K562 (cell line): ENCODE data around the gene MADCAM1. TPM values are rescaled to one million over a fixed set of nuclear protein-coding genes. Genes with fewer than 3 reads are reported as not detected.

Experiments
- BDP1 ChIP-seq: IDR thresholded peaks from 3 replicates; pipeline ENCODE4 v1.6.1; 2011; ENCODE audit not compliant: insufficient read length, insufficient read depth
- CC2D1A ChIP-seq: fragments of 450-650 bp; IDR thresholded peaks from 2 replicates; pipeline ENCODE4 v1.6.1; 2017; ENCODE audit warnings: mild to moderate bottlenecking
- ETV1 ChIP-seq: fragments of 450-650 bp; conservative IDR thresholded peaks from 2 replicates; pipeline ENCODE4 v1.6.1; 2016; ENCODE audit warnings: missing genetic modification characterization, control low read depth, low read depth, missing compliant biosample characterization
- FOXP1 ChIP-seq: sonication (generic); formaldehyde crosslinking; IDR thresholded peaks from 2 replicates; pipeline ENCODE4 v1.8.0; 2022; ENCODE audit warnings: mild to moderate bottlenecking, missing genetic modification reagents
- GATAD2A ChIP-seq: fragments of 450-650 bp; IDR thresholded peaks from 2 replicates; pipeline ENCODE4 v1.6.1; 2017
- HDAC6 ChIP-seq: IDR thresholded peaks from 2 replicates; pipeline ENCODE4 v1.6.1; 2012; ENCODE audit warnings: low read depth, mild to moderate bottlenecking, control low read depth, inconsistent platforms, low read length, moderate library complexity
- KLF13 ChIP-seq: fragments of 450-650 bp; IDR thresholded peaks from 2 replicates; pipeline ENCODE4 v1.6.1; 2016; ENCODE audit warnings: missing genetic modification characterization, low read depth, mild to moderate bottlenecking, missing compliant biosample characterization, moderate library complexity, borderline replicate concordance
- MAZ ChIP-seq, 2 experiments: fragments of 450-650 bp in 1 of 2; sonication (generic) in 1 of 2; formaldehyde crosslinking; IDR thresholded peaks in 1 of 2; conservative IDR thresholded peaks in 1 of 2; 2 replicates each; pipeline versions ENCODE4 v1.4.0 to v1.5.0; 2020; ENCODE audit warnings: mild to moderate bottlenecking in 1 of 2, missing genetic modification reagents in 1 of 2
- MTA2 ChIP-seq: fragments of 450-650 bp; IDR thresholded peaks from 2 replicates; pipeline ENCODE4 v1.6.1; 2016; ENCODE audit warnings: low read depth
- PREB ChIP-seq: sonication (generic); formaldehyde crosslinking; IDR thresholded peaks from 2 replicates; pipeline ENCODE4 v1.8.1; 2023; ENCODE audit warnings: mild to moderate bottlenecking, missing genetic modification reagents
- TAF15 ChIP-seq: fragments of 200-400 bp; formaldehyde crosslinking; IDR thresholded peaks from 2 replicates; pipeline ENCODE4 v1.6.1; 2017; ENCODE audit warnings: mild to moderate bottlenecking, low read depth, low read length, moderate library complexity
- ZC3H4 ChIP-seq: sonication (generic); formaldehyde crosslinking; IDR thresholded peaks from 2 replicates; pipeline ENCODE4 v1.9.0; 2021; ENCODE audit warnings: missing genetic modification reagents, borderline replicate concordance
- ZNF589 ChIP-seq: fragments of 200-800 bp; sonication (Bioruptor generic); IDR thresholded peaks from 2 replicates; pipeline ENCODE4 v1.6.1; 2016; ENCODE audit warnings: low read depth, missing genetic modification characterization, missing compliant biosample characterization
- polyA plus RNA-seq, 8 experiments: library from polyadenylated mRNA; depleted of rRNA in 4 of 8; stranded (reverse) in 5 of 8; unstranded in 3 of 8; fragments of >200 nt; fragmentation: Nextera tagmentation in 2 of 8; fragmentation: Illumina TruSeq in 1 of 8; extraction: Ambion mirVana in 2 of 8; extraction: Trizol in 1 of 8; gene quantifications; 2 replicates each; pipeline versions ENCODE4 v1.2.1 to v1.2.3, GENCODE V29; 2011 to 2014; ENCODE audit warnings: inconsistent platforms in 1 of 8, missing spikeins in 1 of 8
- total RNA-seq, 7 experiments: library from RNA; depleted of rRNA in 6 of 7; stranded (reverse); fragments of >200 nt in 6 of 7; fragmentation: Illumina TruSeq in 2 of 7; extraction: Trizol in 2 of 7; gene quantifications; 2 replicates each; pipeline versions ENCODE4 v1.2.1 to v1.2.3, GENCODE V29; 2011 to 2021; ENCODE audit warnings: low replicate concordance in 1 of 7
- TF ChIP-seq, protein P1 (sequence below), 2 experiments: fragments of 200-800 bp in 1 of 2; sonication (Bioruptor generic) in 1 of 2; sonication (generic) in 1 of 2; formaldehyde crosslinking in 1 of 2; IDR thresholded peaks in 1 of 2; conservative IDR thresholded peaks in 1 of 2; 2 replicates each; pipeline versions ENCODE4 v1.5.0 to v1.6.1; 2016 to 2020; ENCODE audit warnings: missing compliant biosample characterization in 1 of 2, missing genetic modification characterization in 1 of 2, missing genetic modification reagents in 1 of 2
- TF ChIP-seq, protein P2 (sequence below): sonication (generic); formaldehyde crosslinking; IDR thresholded peaks from 2 replicates; pipeline ENCODE4 v1.8.0; 2022; ENCODE audit warnings: mild to moderate bottlenecking, missing genetic modification reagents
- TF ChIP-seq, protein P3 (sequence below): fragments of 250-450 bp; sonication (Bioruptor Pico); IDR thresholded peaks from 2 replicates; pipeline ENCODE4 v1.4.0; 2020

MADCAM1 gene
- total and polyA plus RNA-seq, 9 of the 15 experiments (the other 6 are each of a cell fraction or from before 2014, with no cell fraction given), result 0.09 to 0.36 (median 0.09) TPM; not detected in 6

DNA sequence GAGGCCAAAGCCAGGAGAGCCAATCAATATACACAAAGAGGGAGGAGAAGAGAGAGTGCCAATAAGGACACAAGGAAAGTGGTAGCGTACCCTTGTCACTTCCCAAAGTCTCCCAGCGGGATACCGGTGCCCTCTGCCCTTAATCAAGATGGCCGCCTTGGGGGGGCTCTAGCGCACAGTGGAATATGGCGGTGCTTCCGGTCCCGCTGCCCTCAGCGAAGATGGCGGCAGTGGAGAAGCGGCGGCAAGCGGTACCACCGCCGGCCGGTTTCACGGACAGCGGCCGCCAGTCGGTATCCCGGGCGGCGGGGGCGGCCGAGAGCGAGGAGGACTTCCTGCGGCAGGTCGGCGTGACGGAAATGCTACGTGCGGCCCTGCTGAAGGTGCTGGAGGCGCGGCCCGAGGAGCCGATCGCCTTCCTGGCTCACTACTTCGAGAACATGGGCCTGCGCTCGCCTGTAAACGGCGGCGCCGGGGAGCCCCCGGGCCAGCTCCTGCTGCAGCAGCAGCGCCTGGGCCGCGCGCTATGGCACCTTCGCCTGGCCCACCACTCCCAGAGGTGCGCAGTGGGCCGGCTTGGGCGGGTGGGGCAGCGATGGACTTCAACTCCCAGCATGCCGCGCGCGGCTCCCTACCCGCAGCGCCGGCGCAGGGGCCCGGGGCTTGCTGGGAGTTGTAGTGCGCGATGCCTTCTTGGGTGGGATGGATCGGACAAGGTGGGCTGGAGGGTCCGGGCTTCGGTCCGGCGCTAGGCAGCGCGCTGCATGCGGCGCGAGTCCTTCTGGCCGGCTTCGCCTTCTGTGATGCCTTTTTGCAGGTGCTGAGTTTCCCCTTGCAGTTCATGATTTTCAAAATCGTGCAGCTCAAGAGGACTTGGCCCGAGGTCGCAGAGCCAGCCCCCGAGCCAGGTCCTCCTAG, 11.3 kb downstream of the MADCAM1 start, which contains the start of gene TPGS1 (continued):
- TF ChIP-seq MAZ (CRISPR knock-in tag; conservative IDR thresholded peaks at IDR 0.05 in 1 of 2, IDR thresholded peaks at IDR 0.05 in 1 of 2) (peak; percentile 74 to 80), BDP1 (no peak), FOXP1 (CRISPR knock-in tag) (peak; percentile 64; the same call in 1 of the 2 replicates), ZC3H4 (CRISPR knock-in tag) (no peak), ZNF589 (CRISPR knock-in tag) (no peak), HDAC6 (no peak), PREB (CRISPR knock-in tag) (no peak), KLF13 (tag) (no peak), ETV1 (tag) (peak; percentile 92), GATAD2A (no peak), CC2D1A (no peak), MTA2 (no peak), TAF15 (no peak)
- TF ChIP-seq, protein P1, sequence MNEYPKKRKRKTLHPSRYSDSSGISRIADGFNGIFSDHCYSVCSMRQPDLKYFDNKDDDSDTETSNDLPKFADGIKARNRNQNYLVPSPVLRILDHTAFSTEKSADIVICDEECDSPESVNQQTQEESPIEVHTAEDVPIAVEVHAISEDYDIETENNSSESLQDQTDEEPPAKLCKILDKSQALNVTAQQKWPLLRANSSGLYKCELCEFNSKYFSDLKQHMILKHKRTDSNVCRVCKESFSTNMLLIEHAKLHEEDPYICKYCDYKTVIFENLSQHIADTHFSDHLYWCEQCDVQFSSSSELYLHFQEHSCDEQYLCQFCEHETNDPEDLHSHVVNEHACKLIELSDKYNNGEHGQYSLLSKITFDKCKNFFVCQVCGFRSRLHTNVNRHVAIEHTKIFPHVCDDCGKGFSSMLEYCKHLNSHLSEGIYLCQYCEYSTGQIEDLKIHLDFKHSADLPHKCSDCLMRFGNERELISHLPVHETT (CRISPR knock-in tag; conservative IDR thresholded peaks at IDR 0.05 in 1 of 2, IDR thresholded peaks at IDR 0.05 in 1 of 2), result peak in 1 of 2 experiments; percentile 97; a peak in 2 of 4 replicates
- TF ChIP-seq, protein P2, sequence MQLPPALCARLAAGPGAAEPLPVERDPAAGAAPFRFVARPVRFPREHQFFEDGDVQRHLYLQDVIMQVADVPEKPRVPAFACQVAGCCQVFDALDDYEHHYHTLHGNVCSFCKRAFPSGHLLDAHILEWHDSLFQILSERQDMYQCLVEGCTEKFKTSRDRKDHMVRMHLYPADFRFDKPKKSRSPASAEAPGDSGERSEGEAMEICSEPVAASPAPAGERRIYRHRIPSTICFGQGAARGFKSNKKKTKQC, result no peak
- TF ChIP-seq, protein P3, sequence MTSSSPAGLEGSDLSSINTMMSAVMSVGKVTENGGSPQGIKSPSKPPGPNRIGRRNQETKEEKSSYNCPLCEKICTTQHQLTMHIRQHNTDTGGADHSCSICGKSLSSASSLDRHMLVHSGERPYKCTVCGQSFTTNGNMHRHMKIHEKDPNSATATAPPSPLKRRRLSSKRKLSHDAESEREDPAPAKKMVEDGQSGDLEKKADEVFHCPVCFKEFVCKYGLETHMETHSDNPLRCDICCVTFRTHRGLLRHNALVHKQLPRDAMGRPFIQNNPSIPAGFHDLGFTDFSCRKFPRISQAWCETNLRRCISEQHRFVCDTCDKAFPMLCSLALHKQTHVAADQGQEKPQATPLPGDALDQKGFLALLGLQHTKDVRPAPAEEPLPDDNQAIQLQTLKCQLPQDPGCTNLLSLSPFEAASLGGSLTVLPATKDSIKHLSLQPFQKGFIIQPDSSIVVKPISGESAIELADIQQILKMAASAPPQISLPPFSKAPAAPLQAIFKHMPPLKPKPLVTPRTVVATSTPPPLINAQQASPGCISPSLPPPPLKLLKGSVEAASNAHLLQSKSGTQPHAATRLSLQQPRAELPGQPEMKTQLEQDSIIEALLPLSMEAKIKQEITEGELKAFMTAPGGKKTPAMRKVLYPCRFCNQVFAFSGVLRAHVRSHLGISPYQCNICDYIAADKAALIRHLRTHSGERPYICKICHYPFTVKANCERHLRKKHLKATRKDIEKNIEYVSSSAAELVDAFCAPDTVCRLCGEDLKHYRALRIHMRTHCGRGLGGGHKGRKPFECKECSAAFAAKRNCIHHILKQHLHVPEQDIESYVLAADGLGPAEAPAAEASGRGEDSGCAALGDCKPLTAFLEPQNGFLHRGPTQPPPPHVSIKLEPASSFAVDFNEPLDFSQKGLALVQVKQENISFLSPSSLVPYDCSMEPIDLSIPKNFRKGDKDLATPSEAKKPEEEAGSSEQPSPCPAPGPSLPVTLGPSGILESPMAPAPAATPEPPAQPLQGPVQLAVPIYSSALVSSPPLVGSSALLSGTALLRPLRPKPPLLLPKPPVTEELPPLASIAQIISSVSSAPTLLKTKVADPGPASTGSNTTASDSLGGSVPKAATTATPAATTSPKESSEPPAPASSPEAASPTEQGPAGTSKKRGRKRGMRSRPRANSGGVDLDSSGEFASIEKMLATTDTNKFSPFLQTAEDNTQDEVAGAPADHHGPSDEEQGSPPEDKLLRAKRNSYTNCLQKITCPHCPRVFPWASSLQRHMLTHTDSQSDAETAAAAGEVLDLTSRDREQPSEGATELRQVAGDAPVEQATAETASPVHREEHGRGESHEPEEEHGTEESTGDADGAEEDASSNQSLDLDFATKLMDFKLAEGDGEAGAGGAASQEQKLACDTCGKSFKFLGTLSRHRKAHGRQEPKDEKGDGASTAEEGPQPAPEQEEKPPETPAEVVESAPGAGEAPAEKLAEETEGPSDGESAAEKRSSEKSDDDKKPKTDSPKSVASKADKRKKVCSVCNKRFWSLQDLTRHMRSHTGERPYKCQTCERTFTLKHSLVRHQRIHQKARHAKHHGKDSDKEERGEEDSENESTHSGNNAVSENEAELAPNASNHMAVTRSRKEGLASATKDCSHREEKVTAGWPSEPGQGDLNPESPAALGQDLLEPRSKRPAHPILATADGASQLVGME, result no peak
